ENCODE results near the gene USP11. TPM values are rescaled to one million over a fixed set of nuclear protein-coding genes. Genes with fewer than 3 reads are reported as not detected.

The USP11 gene
- total RNA-seq, 2 donors from 2014 or later = 60.4 to 85.6 TPM

GRCh38 chrX:47210661-47211425 lies 22.0 kb upstream of the USP11 start:
- H3K27me3 Mint-ChIP-seq (ENCODE audit: low read depth) = no peaks in the 10 kb centered on the region
- H3K4me3 Mint-ChIP-seq = no peak overlapping the region
- H3K36me3 Mint-ChIP-seq (ENCODE audit: insufficient read depth in 2 of 2) = peaks cover 16 to 47% of the 10 kb centered on the region in 2 donors
- H3K4me1 Mint-ChIP-seq (ENCODE audit: low read depth) = peaks cover 23% of the 10 kb centered on the region
- ATAC-seq (replicated peaks in 1 of 2) (no peak), DNase-seq (no peak)
- H3K27ac Mint-ChIP-seq = no peak overlapping the region
- H3K9me3 Mint-ChIP-seq = no peaks in the 10 kb centered on the region

GRCh38 chrX:47212381-47213293 lies 20.2 kb upstream of the USP11 start:
- Mint-ChIP-seq H3K9me3 (no peaks in the 10 kb centered on the region), H3K27me3 (ENCODE audit: low read depth) (no peaks in the 10 kb centered on the region), H3K4me3 (no peak overlapping the region), H3K27ac (peak overlapping the region; percentile 80), H3K36me3 (ENCODE audit: insufficient read depth in 2 of 2) (peaks cover 17 to 45% of the 10 kb centered on the region in 2 donors), H3K4me1 (ENCODE audit: low read depth) (peaks cover 29% of the 10 kb centered on the region)
- ATAC-seq (replicated peaks in 1 of 2) (no peak), DNase-seq (no peak)

GRCh38 chrX:47214435-47215077 lies 18.3 kb upstream of the USP11 start:
- Mint-ChIP-seq H3K27me3 (ENCODE audit: low read depth) (no peaks in the 10 kb centered on the region), H3K36me3 (ENCODE audit: insufficient read depth in 2 of 2) (peaks cover 20 to 49% of the 10 kb centered on the region in 2 donors), H3K4me3 (no peak overlapping the region), H3K4me1 (ENCODE audit: low read depth) (peaks cover 40% of the 10 kb centered on the region), H3K9me3 (no peaks in the 10 kb centered on the region), H3K27ac (peak overlapping the region; percentile 64)
- ATAC-seq (replicated peaks in 1 of 2) = no peak
- no peak for DNase-seq

- DNase-seq (no peak), ATAC-seq (replicated peaks in 1 of 2) (no peak)
- H3K4me1 Mint-ChIP-seq (ENCODE audit: low read depth) = peaks cover 48% of the 10 kb centered on the region
- H3K27ac Mint-ChIP-seq = peak overlapping the region; percentile 99
- H3K36me3 Mint-ChIP-seq (ENCODE audit: insufficient read depth in 2 of 2) = peaks cover 25 to 50% of the 10 kb centered on the region in 2 donors
- H3K9me3 Mint-ChIP-seq = no peaks in the 10 kb centered on the region
- no peak overlapping the region for H3K4me3 Mint-ChIP-seq
- no peaks in the 10 kb centered on the region for H3K27me3 Mint-ChIP-seq (ENCODE audit: low read depth)
Observed at GRCh38 chrX:47215291-47215900, 17.4 kb upstream of the USP11 start.

GRCh38 chrX:47216393-47216925 lies 16.4 kb upstream of the USP11 start:
- no peaks in the 10 kb centered on the region for H3K9me3 Mint-ChIP-seq
- peaks cover 25 to 48% of the 10 kb centered on the region in 2 donors for H3K36me3 Mint-ChIP-seq (ENCODE audit: insufficient read depth in 2 of 2)
- peaks cover 59% of the 10 kb centered on the region for H3K4me1 Mint-ChIP-seq (ENCODE audit: low read depth)
- ATAC-seq (replicated peaks in 1 of 2) (no peak), DNase-seq (no peak)
- H3K27me3 Mint-ChIP-seq (ENCODE audit: low read depth) = no peaks in the 10 kb centered on the region
- H3K4me3 Mint-ChIP-seq = peak overlapping the region; percentile 96 to 97
- peak overlapping the region; percentile 99 for H3K27ac Mint-ChIP-seq

- ATAC-seq (replicated peaks in 1 of 2) = peak; percentile 14 to 35
- H3K4me1 Mint-ChIP-seq (ENCODE audit: low read depth) = peaks cover 62% of the 10 kb centered on the region
- peak overlapping the region; percentile 99 for H3K27ac Mint-ChIP-seq
- no peaks in the 10 kb centered on the region for H3K27me3 Mint-ChIP-seq (ENCODE audit: low read depth)
- H3K4me3 Mint-ChIP-seq = peak overlapping the region; percentile 96 to 97
- no peaks in the 10 kb centered on the region for H3K9me3 Mint-ChIP-seq
- peak; percentile 25 to 45 for DNase-seq
- peaks cover 20 to 43% of the 10 kb centered on the region in 2 donors for H3K36me3 Mint-ChIP-seq (ENCODE audit: insufficient read depth in 2 of 2)
Observed at GRCh38 chrX:47217121-47217851, 15.5 kb upstream of the USP11 start.

- peaks cover 62% of the 10 kb centered on the region for H3K4me1 Mint-ChIP-seq (ENCODE audit: low read depth)
- H3K4me3 Mint-ChIP-seq = peak overlapping the region; percentile 96 to 97
- no peaks in the 10 kb centered on the region for H3K27me3 Mint-ChIP-seq (ENCODE audit: low read depth)
- H3K36me3 Mint-ChIP-seq (ENCODE audit: insufficient read depth in 2 of 2) = peaks cover 19 to 42% of the 10 kb centered on the region in 2 donors
- peak; percentile 84 for ATAC-seq (replicated peaks in 1 of 2)
- peak; percentile 91 to 99 for DNase-seq
- no peaks in the 10 kb centered on the region for H3K9me3 Mint-ChIP-seq
- H3K27ac Mint-ChIP-seq = peak overlapping the region; percentile 99
Observed at GRCh38 chrX:47217852-47218279, 14.9 kb upstream of the USP11 start.

- Mint-ChIP-seq H3K9me3 (no peaks in the 10 kb centered on the region), H3K36me3 (ENCODE audit: insufficient read depth in 2 of 2) (peaks cover 19 to 39% of the 10 kb centered on the region in 2 donors), H3K4me1 (ENCODE audit: low read depth) (peaks cover 62% of the 10 kb centered on the region), H3K4me3 (peak within 1 kb of the TSS; percentile 96 to 97), H3K27me3 (ENCODE audit: low read depth) (no peaks in the 10 kb centered on the region), H3K27ac (peak within 1 kb of the TSS; percentile 99)
- peak; percentile 49 to 54 for ATAC-seq (replicated peaks in 1 of 2)
- DNase-seq = peak; percentile 78 to 84
Observed at GRCh38 chrX:47218280-47218919, 14.4 kb upstream of the USP11 start, which contains the start of gene CDK16. CDK16 (plus strand) TSS chrX:47218681; CDS start chrX:47223558, 4,877 bp downstream.

- Mint-ChIP-seq H3K27ac (peak overlapping the region; percentile 95), H3K27me3 (ENCODE audit: low read depth) (no peaks in the 10 kb centered on the region), H3K36me3 (ENCODE audit: insufficient read depth in 2 of 2) (peaks cover 16 to 38% of the 10 kb centered on the region in 2 donors), H3K4me1 (ENCODE audit: low read depth) (peaks cover 62% of the 10 kb centered on the region), H3K4me3 (peak overlapping the region; percentile 96 to 97), H3K9me3 (no peaks in the 10 kb centered on the region)
- peak; percentile 60 to 63 for DNase-seq
- no peak for ATAC-seq (replicated peaks in 1 of 2)
Observed at GRCh38 chrX:47218920-47219815, 13.6 kb upstream of the USP11 start.

GRCh38 chrX:47221756-47222155 lies 11.1 kb upstream of the USP11 start:
- no peak overlapping the region for H3K27ac Mint-ChIP-seq
- no peaks in the 10 kb centered on the region for H3K27me3 Mint-ChIP-seq (ENCODE audit: low read depth)
- no peak overlapping the region for H3K4me3 Mint-ChIP-seq
- no peaks in the 10 kb centered on the region for H3K9me3 Mint-ChIP-seq
- peaks cover 14 to 41% of the 10 kb centered on the region in 2 donors for H3K36me3 Mint-ChIP-seq (ENCODE audit: insufficient read depth in 2 of 2)
- ATAC-seq (replicated peaks in 1 of 2) = no peak
- H3K4me1 Mint-ChIP-seq (ENCODE audit: low read depth) = peaks cover 42% of the 10 kb centered on the region
- DNase-seq = no peak
